Lung (tissue), 12 donors: Measurements from ENCODE around the gene IGSF21. TPM values are rescaled to one million over a fixed set of nuclear protein-coding genes. Genes with fewer than 3 reads are reported as not detected.

Experiments used
- ATAC-seq: fragments of 200-7000 bp; cut with Tn5 transposase; one replicate; pipeline ENCODE4 v1.9.1; 2020; ENCODE audit warnings: moderate number of reproducible peaks; ENCODE audit not compliant: insufficient read depth, low FRiP score
- DNase-seq, 3 donors: peaks; one replicate each; pipeline ENCODE4 v3.0.0-alpha.2; 2013 to 2017
- H3K27ac ChIP-seq, 2 donors: one replicate each; pipeline ENCODE4 v1.5.1; 2013; ENCODE audit warnings: mild to moderate bottlenecking in 2 of 2, moderate library complexity in 2 of 2, control low read depth in 1 of 2, inconsistent platforms in 1 of 2, low read depth in 1 of 2, low read length in 1 of 2
- H3K27me3 ChIP-seq, 3 donors: one replicate each; pipeline ENCODE4 v1.5.1; 2013; ENCODE audit warnings: low read length in 2 of 3; ENCODE audit not compliant: control insufficient read depth in 3 of 3, insufficient read depth in 3 of 3
- H3K36me3 ChIP-seq, 4 donors: one replicate each; pipeline ENCODE4 v1.5.1; 2013; ENCODE audit warnings: low read length in 4 of 4, mild to moderate bottlenecking in 1 of 4, moderate library complexity in 1 of 4; ENCODE audit not compliant: control insufficient read depth in 4 of 4, insufficient read depth in 4 of 4
- H3K4me1 ChIP-seq, 5 donors: one replicate each; pipeline ENCODE4 v1.5.1; 2013; ENCODE audit warnings: low read length in 5 of 5, mild to moderate bottlenecking in 2 of 5, moderate library complexity in 1 of 5; ENCODE audit not compliant: control insufficient read depth in 5 of 5, insufficient read depth in 5 of 5
- H3K4me3 ChIP-seq: one replicate; pipeline ENCODE4 v1.5.1; 2013; ENCODE audit warnings: mild to moderate bottlenecking, control low read depth, moderate library complexity
- H3K9ac ChIP-seq, 2 donors: one replicate each; pipeline ENCODE4 v1.5.1; 2013; ENCODE audit warnings: low read length in 2 of 2, control low read depth in 1 of 2; ENCODE audit not compliant: insufficient read depth in 1 of 2
- H3K9me3 ChIP-seq, 4 donors: one replicate each; pipeline ENCODE4 v1.5.1; 2013; ENCODE audit warnings: low read length in 3 of 4, mild to moderate bottlenecking in 1 of 4, moderate library complexity in 1 of 4; ENCODE audit not compliant: control insufficient read depth in 4 of 4, insufficient read depth in 3 of 4
- WGBS, 2 donors: extraction: QIAGEN DNeasy Blood & Tissue Kit; methylation state at CpG; one replicate each; pipeline ENCODE4 v1.1.7; 2013; 5-methylcytosine and 5-hydroxymethylcytosine counted together
- polyA plus RNA-seq, 2 donors: library from polyadenylated mRNA; stranded (reverse); fragments of 200-250 nt; gene quantifications; one replicate each; pipeline ENCODE4 v1.2.1, GENCODE V29; 2013
- total RNA-seq, 2 donors: library from RNA; depleted of rRNA in 1 of 2; stranded (reverse); fragments of >200 nt in 1 of 2; gene quantifications; one replicate each; pipeline ENCODE4 v1.2.1, GENCODE V29; 2014 to 2021
- TF ChIP-seq, protein P1 (sequence below): IDR thresholded peaks from 2 replicates; pipeline ENCODE4 v1.5.1; 2012; ENCODE audit warnings: mild to moderate bottlenecking; ENCODE audit errors: control extremely low read depth, extremely low read depth
- donor health status: control.
- donor health status: control.
- donor health status: Bipolar disorder and iron deficiency.
- donor health status: healthy.
- donor health status: DM: yes; HTN: yes; CAD: no.

The IGSF21 gene
- total and polyA plus RNA-seq, 4 donors: 0.18 to 2.6 (median 0.62) TPM

DNA sequence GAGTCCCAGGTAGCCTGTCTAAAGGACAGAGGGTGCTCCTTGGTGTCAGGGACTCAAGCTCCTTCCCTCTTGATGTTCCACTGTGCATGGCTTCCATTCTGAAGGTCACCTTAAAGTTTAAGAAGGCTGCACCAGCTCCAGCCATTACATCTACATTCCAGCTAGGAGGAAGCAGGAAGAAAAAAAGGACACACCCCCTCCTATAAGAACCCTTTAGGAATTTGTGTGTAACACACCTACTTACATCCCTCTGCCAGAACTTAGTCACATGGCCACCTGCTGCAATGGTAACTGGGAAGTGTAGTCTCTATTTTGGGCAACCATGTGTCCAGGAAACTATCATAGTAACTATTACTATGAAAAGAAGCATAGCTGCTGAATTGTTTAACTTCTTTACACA is 211.5 kb downstream of the IGSF21 start:
- no peak overlapping the region for H3K9ac ChIP-seq
- DNase-seq (no peak), ATAC-seq (no peak)
- no peaks in the 10 kb centered on the region for H3K36me3 ChIP-seq
- TF ChIP-seq, protein P1, sequence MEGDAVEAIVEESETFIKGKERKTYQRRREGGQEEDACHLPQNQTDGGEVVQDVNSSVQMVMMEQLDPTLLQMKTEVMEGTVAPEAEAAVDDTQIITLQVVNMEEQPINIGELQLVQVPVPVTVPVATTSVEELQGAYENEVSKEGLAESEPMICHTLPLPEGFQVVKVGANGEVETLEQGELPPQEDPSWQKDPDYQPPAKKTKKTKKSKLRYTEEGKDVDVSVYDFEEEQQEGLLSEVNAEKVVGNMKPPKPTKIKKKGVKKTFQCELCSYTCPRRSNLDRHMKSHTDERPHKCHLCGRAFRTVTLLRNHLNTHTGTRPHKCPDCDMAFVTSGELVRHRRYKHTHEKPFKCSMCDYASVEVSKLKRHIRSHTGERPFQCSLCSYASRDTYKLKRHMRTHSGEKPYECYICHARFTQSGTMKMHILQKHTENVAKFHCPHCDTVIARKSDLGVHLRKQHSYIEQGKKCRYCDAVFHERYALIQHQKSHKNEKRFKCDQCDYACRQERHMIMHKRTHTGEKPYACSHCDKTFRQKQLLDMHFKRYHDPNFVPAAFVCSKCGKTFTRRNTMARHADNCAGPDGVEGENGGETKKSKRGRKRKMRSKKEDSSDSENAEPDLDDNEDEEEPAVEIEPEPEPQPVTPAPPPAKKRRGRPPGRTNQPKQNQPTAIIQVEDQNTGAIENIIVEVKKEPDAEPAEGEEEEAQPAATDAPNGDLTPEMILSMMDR: no peak
- H3K4me1 ChIP-seq: no peaks in the 10 kb centered on the region
- no peaks in the 10 kb centered on the region for H3K27me3 ChIP-seq
- peaks cover 0 to 8% (median 1%) of the 10 kb centered on the region in 4 donors for H3K9me3 ChIP-seq
- no peak overlapping the region for H3K4me3 ChIP-seq
- H3K27ac ChIP-seq: no peak overlapping the region

DNA sequence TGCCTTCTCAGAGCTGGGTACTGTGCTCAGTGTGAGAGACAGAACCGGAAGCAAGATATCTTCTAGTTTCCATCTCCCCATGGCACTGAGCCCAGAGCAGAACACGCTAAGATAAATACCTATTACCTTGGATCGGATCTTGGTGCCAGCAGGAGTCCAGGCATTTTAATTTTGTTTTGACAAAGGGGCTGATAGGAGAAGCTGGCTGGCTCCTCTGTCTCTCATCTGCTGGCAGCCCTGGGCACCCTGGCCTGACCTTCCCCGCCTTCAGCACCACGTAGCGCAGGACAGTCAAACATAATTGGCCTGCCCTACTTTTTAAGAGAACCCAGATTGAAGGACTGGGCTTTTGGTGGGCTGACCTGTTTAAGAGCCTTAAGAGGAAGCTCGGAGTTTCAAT is 212.5 kb downstream of the IGSF21 start:
- H3K4me3 ChIP-seq: no peak overlapping the region
- H3K27me3 ChIP-seq: no peaks in the 10 kb centered on the region
- H3K9ac ChIP-seq: no peak overlapping the region
- H3K36me3 ChIP-seq: no peaks in the 10 kb centered on the region
- DNase-seq (no peak), ATAC-seq (no peak)
- no peak overlapping the region for H3K27ac ChIP-seq
- no peaks in the 10 kb centered on the region for H3K4me1 ChIP-seq
- peaks cover 0 to 9% (median 1%) of the 10 kb centered on the region in 4 donors for H3K9me3 ChIP-seq
- TF ChIP-seq, protein P1: no peak
- WGBS, 2 donors: 49 to 61% methylated on average over 7 of the region's 7 CpGs

DNA sequence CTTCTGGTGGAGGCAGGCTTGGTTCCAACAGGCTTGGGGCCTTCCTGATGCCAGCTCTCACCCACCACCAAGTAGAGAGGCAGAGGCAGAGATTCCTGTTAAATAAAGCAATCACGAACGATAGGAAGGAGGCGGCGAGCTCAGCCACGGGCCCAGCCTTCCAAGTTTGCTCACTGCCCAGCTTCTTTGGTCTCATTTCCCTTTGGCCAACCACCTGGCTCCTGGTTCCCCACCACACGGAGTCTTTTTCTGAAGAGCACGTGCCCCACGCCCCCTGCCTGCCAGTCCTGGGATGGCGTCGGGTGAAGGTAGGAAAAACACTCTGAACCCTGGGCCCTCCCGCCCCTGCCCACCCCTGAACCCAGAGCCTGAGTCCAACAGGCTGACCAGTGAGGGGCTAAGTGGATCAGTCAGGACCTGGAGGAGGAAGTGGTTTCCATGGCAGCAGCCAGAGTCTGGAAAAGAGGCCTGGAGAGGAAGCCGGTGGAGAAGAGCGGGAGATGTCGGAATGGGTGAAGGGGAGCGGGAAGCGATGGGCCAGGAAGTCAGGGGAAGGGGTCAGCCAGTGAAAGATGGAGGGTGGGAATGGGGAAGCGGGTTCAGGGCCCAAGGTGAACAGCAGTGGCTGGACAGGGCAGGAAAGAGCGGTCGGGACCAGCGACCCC is 214.9 kb downstream of the IGSF21 start:
- TF ChIP-seq, protein P1: no peak
- DNase-seq: no peak
- no peaks in the 10 kb centered on the region for H3K36me3 ChIP-seq
- 38 to 58% methylated on average over 20 of the region's 20 CpGs for WGBS, 2 donors
- peaks cover 0 to 7% (median 1%) of the 10 kb centered on the region in 4 donors for H3K9me3 ChIP-seq
- no peak overlapping the region for H3K9ac ChIP-seq
- no peak overlapping the region for H3K4me3 ChIP-seq
- H3K27ac ChIP-seq: no peak overlapping the region
- no peaks in the 10 kb centered on the region for H3K27me3 ChIP-seq
- ATAC-seq: no peak
- peaks cover 0 to 17% (median 0%) of the 10 kb centered on the region in 5 donors for H3K4me1 ChIP-seq

DNA sequence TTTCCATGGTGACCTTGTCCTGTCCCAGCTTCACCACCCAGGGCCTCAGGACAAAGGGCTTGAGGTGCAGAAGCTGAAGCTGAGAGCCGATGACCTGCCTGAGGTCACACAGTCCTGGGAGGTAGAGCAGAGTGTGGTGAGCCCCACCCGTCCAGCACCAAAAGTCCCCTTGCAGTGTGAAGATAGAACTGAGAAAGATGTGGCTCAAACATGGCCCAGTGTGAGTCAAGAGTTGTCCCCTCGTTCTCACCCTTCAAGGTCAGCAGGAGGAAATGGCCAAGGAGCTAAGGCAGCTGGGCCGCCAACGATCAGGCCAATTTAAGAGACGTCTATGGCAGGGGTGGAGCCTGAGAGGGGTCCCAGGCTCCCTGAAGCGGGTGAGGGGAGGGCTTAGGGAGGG is 215.7 kb downstream of the IGSF21 start:
- 65 to 72% methylated on average over 7 of the region's 7 CpGs for WGBS, 2 donors
- peaks cover 0 to 3% (median 1%) of the 10 kb centered on the region in 4 donors for H3K9me3 ChIP-seq

More for the DNA sequence above, 215.7 kb downstream of the IGSF21 start:
- Histone ChIP-seq H3K36me3 (no peaks in the 10 kb centered on the region), H3K4me1 (peaks cover 0 to 17% (median 0%) of the 10 kb centered on the region in 5 donors), H3K27me3 (no peaks in the 10 kb centered on the region), H3K9ac (no peak overlapping the region), H3K27ac (no peak overlapping the region), H3K4me3 (no peak overlapping the region)
- TF ChIP-seq, protein P1: no peak
- ATAC-seq: no peak
- DNase-seq: no peak
